Osteoblast (primary cell): ENCODE data around the gene APOBEC3G. TPM values are rescaled to one million over a fixed set of nuclear protein-coding genes. Genes with fewer than 3 reads are reported as not detected.
"Not testable (repeated sequence)": the region's sequence is repeated elsewhere in the genome, so short reads cannot be mapped to it uniquely, and the experiment has no call there.

ENCODE experiments used
- DNase-seq: peaks from one replicate; pipeline ENCODE4 v3.0.0; 2011; ENCODE audit warnings: low spot score, mixed read lengths; ENCODE audit not compliant: insufficient read length; ENCODE audit errors: missing footprints
- H2AFZ ChIP-seq: 2 replicates; pipeline ENCODE4 v1.6.0; 2011; ENCODE audit warnings: mild to moderate bottlenecking, low read length
- H3K27ac ChIP-seq: 2 replicates; pipeline ENCODE4 v1.5.1; 2011; ENCODE audit warnings: mild to moderate bottlenecking, low read depth, low read length, moderate library complexity
- H3K27me3 ChIP-seq: 2 replicates; pipeline ENCODE4 v1.6.0; 2012; ENCODE audit warnings: mild to moderate bottlenecking, control low read depth, inconsistent platforms, low read length, moderate library complexity; ENCODE audit not compliant: insufficient read depth
- H3K36me3 ChIP-seq: 2 replicates; pipeline ENCODE4 v1.5.1; 2011; ENCODE audit warnings: mild to moderate bottlenecking, low read length, control low read depth, moderate library complexity; ENCODE audit not compliant: insufficient read depth
- H3K4me1 ChIP-seq: 2 replicates; pipeline ENCODE4 v1.5.1; 2011; ENCODE audit warnings: mild to moderate bottlenecking, low read length, control low read depth, moderate library complexity; ENCODE audit not compliant: insufficient read depth
- H3K4me2 ChIP-seq: 2 replicates; pipeline ENCODE4 v1.6.0; 2011; ENCODE audit warnings: mild to moderate bottlenecking, low read length; ENCODE audit not compliant: insufficient read depth
- H3K4me3 ChIP-seq: fragments of 200-600 bp; sonication (generic); 3 replicates; pipeline ENCODE4 v1.5.1; 2012; ENCODE audit warnings: mild to moderate bottlenecking, low read length, inconsistent platforms; ENCODE audit not compliant: insufficient read depth
- H3K79me2 ChIP-seq: 2 replicates; pipeline ENCODE4 v1.6.0; 2012; ENCODE audit warnings: mild to moderate bottlenecking, low read length, control low read depth, inconsistent platforms; ENCODE audit not compliant: insufficient read depth
- H3K9me3 ChIP-seq: 2 replicates; pipeline ENCODE4 v1.5.1; 2011; ENCODE audit warnings: low read depth, low read length, control low read depth
- H4K20me1 ChIP-seq: 2 replicates; pipeline ENCODE4 v1.6.0; 2012; ENCODE audit warnings: mild to moderate bottlenecking, low read length, control low read depth; ENCODE audit not compliant: insufficient read depth
- total RNA-seq: library from RNA; depleted of rRNA; stranded (reverse); fragments of >200 nt; gene quantifications from 2 replicates; pipeline ENCODE4 v1.2.3, GENCODE V29; 2012
- TF ChIP-seq, protein P1 (sequence below): IDR thresholded peaks from 2 replicates; pipeline ENCODE4 v1.5.1; 2011; ENCODE audit warnings: mild to moderate bottlenecking, low read depth, low read length, moderate library complexity; ENCODE audit errors: extremely low read depth

Gene APOBEC3G
- total RNA-seq, 1 donor = 18.1 TPM

DNA sequence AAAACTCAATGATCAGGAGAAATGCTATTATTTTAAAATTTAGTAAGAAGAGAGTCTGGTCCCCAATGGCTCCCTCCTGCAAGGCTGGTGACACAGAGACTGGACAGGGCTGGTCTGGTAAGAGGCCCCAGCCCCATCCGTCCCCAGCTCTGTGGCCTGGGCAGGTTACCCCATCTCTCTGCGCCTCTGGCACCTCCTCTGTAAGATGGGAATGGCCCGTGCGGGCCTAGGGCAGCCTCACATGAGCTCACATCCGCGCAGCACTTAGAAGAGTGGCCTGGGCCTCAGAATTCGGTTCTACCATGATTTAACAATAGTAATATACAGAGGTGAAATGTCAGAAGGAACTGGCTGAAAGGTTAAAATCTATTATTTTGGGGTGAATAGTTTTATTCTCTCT lies 35.2 kb upstream of the APOBEC3G start:
- Histone ChIP-seq H2AFZ (no peak overlapping the region), H3K4me3 (no peak overlapping the region), H3K27me3 (no peaks in the 10 kb centered on the region), H3K79me2 (peaks cover 7% of the 10 kb centered on the region), H3K27ac (no peak overlapping the region), H3K4me1 (no peaks in the 10 kb centered on the region), H3K4me2 (peak overlapping the region; percentile 75), H4K20me1 (no peaks in the 10 kb centered on the region), H3K9me3 (no peaks in the 10 kb centered on the region), H3K36me3 (no peaks in the 10 kb centered on the region)
- TF ChIP-seq, protein P1, sequence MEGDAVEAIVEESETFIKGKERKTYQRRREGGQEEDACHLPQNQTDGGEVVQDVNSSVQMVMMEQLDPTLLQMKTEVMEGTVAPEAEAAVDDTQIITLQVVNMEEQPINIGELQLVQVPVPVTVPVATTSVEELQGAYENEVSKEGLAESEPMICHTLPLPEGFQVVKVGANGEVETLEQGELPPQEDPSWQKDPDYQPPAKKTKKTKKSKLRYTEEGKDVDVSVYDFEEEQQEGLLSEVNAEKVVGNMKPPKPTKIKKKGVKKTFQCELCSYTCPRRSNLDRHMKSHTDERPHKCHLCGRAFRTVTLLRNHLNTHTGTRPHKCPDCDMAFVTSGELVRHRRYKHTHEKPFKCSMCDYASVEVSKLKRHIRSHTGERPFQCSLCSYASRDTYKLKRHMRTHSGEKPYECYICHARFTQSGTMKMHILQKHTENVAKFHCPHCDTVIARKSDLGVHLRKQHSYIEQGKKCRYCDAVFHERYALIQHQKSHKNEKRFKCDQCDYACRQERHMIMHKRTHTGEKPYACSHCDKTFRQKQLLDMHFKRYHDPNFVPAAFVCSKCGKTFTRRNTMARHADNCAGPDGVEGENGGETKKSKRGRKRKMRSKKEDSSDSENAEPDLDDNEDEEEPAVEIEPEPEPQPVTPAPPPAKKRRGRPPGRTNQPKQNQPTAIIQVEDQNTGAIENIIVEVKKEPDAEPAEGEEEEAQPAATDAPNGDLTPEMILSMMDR = no peak
- DNase-seq = no peak

DNA sequence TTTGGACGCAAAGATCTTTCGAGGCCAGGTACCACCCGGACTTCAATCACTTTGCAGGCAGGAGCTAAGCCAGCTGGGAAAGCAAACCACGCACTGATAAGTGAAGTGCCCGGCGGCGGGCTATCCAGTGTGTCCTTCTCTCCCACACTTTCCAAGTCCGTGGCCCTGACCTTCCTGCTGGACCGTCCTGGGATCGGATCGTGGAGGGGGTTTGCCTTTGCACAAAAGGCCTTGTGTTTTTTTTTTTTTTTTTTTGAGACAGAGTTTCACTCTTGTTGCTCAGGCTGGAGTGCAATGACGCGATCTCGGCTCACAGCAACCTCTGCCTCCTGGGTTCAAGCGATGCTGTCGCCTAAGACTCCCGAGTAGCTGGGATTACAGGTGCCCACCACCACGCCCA lies 34.0 kb upstream of the APOBEC3G start:
- H2AFZ ChIP-seq, DNase-seq, H3K27me3 ChIP-seq, H3K27ac ChIP-seq, H3K4me3 ChIP-seq, H3K36me3 ChIP-seq, H4K20me1 ChIP-seq, H3K4me1 ChIP-seq, H3K9me3 ChIP-seq, H3K79me2 ChIP-seq, H3K4me2 ChIP-seq: not testable (repeated sequence)

DNA sequence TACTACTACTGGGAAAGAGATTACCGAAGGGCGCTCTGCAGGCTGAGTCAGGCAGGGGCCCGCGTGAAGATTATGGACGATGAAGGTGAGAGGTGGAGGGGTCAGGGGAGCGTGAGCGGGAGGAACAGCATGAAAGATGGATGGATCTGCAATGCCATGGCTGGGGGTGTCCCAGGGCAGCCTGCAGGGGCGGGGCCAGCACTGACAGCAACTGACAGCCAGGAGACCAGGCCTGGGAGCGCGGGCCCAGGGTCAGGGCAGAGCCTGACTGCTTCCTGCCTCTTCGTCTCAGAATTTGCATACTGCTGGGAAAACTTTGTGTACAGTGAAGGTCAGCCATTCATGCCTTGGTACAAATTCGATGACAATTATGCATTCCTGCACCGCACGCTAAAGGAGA lies 31.9 kb upstream of the APOBEC3G start:
- H4K20me1 ChIP-seq, DNase-seq, H3K27me3 ChIP-seq, H3K9me3 ChIP-seq, H3K79me2 ChIP-seq, H3K27ac ChIP-seq, H2AFZ ChIP-seq, H3K4me1 ChIP-seq, H3K4me2 ChIP-seq, H3K4me3 ChIP-seq, H3K36me3 ChIP-seq: not testable (repeated sequence)

DNA sequence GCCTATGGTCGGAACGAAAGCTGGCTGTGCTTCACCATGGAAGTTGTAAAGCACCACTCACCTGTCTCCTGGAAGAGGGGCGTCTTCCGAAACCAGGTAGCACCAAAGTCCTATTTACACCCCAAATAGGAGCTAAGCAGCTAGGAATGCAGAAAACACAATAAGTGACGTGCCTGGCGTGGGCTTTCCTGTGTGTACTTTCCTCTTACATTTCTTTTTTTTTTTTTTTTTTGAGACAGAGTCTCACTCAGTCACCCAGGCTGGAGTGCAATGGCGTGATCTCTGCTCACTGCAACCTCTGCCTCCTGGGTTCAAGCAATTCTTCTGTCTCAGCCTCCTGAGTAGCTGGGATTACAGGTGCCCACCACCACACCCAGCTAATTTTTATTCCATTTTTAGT lies 27.6 kb upstream of the APOBEC3G start:
- H3K9me3 ChIP-seq, H3K27me3 ChIP-seq, H2AFZ ChIP-seq, H3K27ac ChIP-seq, H3K4me3 ChIP-seq, H3K36me3 ChIP-seq, H3K4me2 ChIP-seq, H4K20me1 ChIP-seq, H3K79me2 ChIP-seq, H3K4me1 ChIP-seq, DNase-seq: not testable (repeated sequence)

DNA sequence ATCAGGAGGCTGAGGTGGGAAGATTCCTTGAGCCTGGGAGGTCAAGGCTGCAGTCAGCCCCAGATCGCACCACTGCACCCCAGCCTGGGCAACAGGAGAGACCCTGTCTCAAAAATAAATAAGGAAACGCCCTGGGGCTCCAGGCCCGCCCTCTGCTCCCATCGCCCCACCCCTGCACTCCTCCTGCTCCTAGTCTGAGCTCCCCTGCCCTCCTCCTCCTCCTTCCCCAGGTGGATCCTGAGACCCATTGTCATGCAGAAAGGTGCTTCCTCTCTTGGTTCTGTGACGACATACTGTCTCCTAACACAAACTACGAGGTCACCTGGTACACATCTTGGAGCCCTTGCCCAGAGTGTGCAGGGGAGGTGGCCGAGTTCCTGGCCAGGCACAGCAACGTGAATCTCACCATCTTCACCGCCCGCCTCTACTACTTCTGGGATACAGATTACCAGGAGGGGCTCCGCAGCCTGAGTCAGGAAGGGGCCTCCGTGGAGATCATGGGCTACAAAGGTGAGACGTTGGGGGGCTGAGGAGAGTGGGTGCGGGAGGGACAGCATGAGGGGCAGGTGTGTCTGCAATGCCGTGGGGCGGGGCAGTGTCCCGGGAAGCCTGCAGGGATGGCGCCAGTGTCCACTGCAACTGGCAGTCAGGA lies 25.1 kb upstream of the APOBEC3G start:
- not testable (repeated sequence) for H3K4me1 ChIP-seq, H4K20me1 ChIP-seq, H3K27ac ChIP-seq, H2AFZ ChIP-seq, H3K27me3 ChIP-seq, H3K4me3 ChIP-seq, H3K9me3 ChIP-seq, H3K79me2 ChIP-seq, DNase-seq, H3K4me2 ChIP-seq, H3K36me3 ChIP-seq

DNA sequence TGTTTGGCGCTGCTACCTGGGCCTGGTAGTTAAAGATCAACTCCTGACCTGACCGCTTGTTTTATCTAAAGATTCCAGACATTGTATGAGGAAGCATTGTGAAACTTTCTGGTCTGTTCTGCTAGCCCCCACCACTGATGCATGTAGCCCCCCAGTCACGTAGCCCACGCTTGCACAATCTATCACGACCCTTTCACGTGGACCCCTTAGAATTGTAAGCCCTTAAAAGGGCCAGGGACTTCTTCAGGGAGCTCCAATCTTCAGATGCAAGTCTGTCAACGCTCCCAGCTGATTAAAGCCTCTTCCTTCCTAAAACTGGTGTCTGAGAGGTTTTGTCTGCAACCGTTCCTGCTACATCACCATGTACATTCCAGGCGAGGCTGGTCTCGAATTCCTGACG lies 21.4 kb upstream of the APOBEC3G start:
- DNase-seq = no peak
- TF ChIP-seq, protein P1 = no peak
- Histone ChIP-seq H3K27ac (no peak overlapping the region), H3K79me2 (no peaks in the 10 kb centered on the region), H3K4me2 (no peak overlapping the region), H4K20me1 (no peaks in the 10 kb centered on the region), H3K27me3 (no peaks in the 10 kb centered on the region), H3K36me3 (no peaks in the 10 kb centered on the region), H3K9me3 (no peaks in the 10 kb centered on the region), H2AFZ (no peak overlapping the region), H3K4me1 (no peaks in the 10 kb centered on the region), H3K4me3 (no peak overlapping the region)

DNA sequence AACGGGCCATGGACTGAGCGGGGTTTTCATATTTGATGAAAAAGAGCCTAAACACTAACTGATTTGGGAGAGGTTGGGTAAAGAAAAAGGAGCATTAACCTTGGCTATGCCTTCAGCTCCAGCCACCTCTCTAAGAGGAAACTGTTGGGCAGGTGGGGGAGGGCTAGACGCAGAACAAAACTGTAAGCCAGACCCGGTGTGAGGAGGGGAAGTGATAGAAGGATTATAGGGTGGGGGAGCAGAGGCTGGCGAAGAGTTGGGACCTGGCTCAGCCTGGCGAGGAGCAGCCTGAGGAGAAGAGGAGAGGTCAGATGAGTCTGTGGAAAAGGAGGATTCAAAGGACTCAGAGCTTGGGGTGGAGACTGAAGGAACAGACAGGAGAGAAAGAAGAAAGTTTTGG lies 15.8 kb upstream of the APOBEC3G start:
- not testable (repeated sequence) for H4K20me1 ChIP-seq, H3K9me3 ChIP-seq, H3K79me2 ChIP-seq, H3K27me3 ChIP-seq, H3K36me3 ChIP-seq, H3K4me3 ChIP-seq, DNase-seq, H2AFZ ChIP-seq, H3K27ac ChIP-seq, H3K4me2 ChIP-seq, H3K4me1 ChIP-seq

DNA sequence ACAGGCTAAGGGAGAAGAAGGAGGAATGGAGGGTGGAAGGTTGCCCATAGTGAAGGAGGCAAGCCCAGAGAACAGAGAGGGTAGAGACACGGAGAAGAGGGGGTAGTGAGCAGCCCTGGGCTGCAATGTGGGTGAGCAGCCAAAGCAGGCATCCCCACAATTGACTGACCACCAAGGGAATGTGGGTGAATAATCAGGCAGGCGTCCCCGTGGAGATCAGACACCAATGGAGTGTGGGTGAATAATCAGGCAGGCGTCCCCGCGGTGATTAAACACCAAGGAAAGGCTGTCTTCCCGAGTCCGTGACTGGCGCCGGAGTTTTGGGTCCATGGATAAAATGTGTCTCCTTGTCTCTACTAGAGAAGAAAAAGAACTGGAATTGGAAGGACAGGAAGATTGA lies 15.1 kb upstream of the APOBEC3G start:
- not testable (repeated sequence) for H3K27me3 ChIP-seq, H4K20me1 ChIP-seq, H3K36me3 ChIP-seq, H3K79me2 ChIP-seq, H2AFZ ChIP-seq, H3K4me3 ChIP-seq, H3K4me2 ChIP-seq, H3K9me3 ChIP-seq, DNase-seq, H3K27ac ChIP-seq, H3K4me1 ChIP-seq
